Activated CD4-positive, alpha-beta T cell treated with anti-CD3 and anti-CD28 coated beads for 4 hours (primary cell): ENCODE measurements around the gene SV2B.
"Not testable (repeated sequence)": the region's sequence is repeated elsewhere in the genome, so short reads cannot be mapped to it uniquely, and the experiment has no call there.

ENCODE experiments used
- DNase-seq, 2 donors: peaks; one replicate each; pipeline ENCODE4 v3.0.0-alpha.2; 2020

SV2B gene

GRCh38 chr15:91099995-91100813 is at the start of gene SV2B:
TSS of gene SV2B (plus strand) at chr15:91100257. CDS start at chr15:91226264, 126,007 bp downstream.
- peak; percentile 46 to 65 for DNase-seq

GRCh38 chr15:91051248-91051647 is 48.8 kb upstream of the SV2B start:
- DNase-seq = no peak

GRCh38 chr15:91054816-91055215 is 45.2 kb upstream of the SV2B start:
- DNase-seq = no peak

- peak; percentile 23 to 30 for DNase-seq
Measured at GRCh38 chr15:91055548-91056331, 44.3 kb upstream of the SV2B start.

GRCh38 chr15:91061230-91061629 is 38.8 kb upstream of the SV2B start:
- DNase-seq = no peak

GRCh38 chr15:91061997-91062396 is 38.1 kb upstream of the SV2B start:
- no peak for DNase-seq

- DNase-seq = no peak
Measured at GRCh38 chr15:91065505-91065904, 34.6 kb upstream of the SV2B start.

GRCh38 chr15:91067036-91067435 is 33.0 kb upstream of the SV2B start:
- no peak for DNase-seq

- no peak for DNase-seq
Measured at GRCh38 chr15:91068436-91068835, 31.6 kb upstream of the SV2B start.

- DNase-seq = no peak
Measured at GRCh38 chr15:91068966-91069365, 31.1 kb upstream of the SV2B start.

GRCh38 chr15:91070872-91071271 is 29.2 kb upstream of the SV2B start:
- no peak for DNase-seq

GRCh38 chr15:91072161-91072560 is 27.9 kb upstream of the SV2B start:
- no peak for DNase-seq

- DNase-seq = no peak
Measured at GRCh38 chr15:91073077-91073476, 27.0 kb upstream of the SV2B start.

- DNase-seq = no peak
Measured at GRCh38 chr15:91073768-91074167, 26.3 kb upstream of the SV2B start.

- DNase-seq = no peak
Measured at GRCh38 chr15:91075739-91076138, 24.3 kb upstream of the SV2B start.

GRCh38 chr15:91077029-91077428 is 23.0 kb upstream of the SV2B start:
- no peak for DNase-seq

GRCh38 chr15:91093866-91094265 is 6.2 kb upstream of the SV2B start:
- DNase-seq = not testable (repeated sequence)

- no peak for DNase-seq
Measured at GRCh38 chr15:91098451-91098850, 1.6 kb upstream of the SV2B start.

- DNase-seq = peak; percentile 57 to 62
Measured at GRCh38 chr15:91099616-91099994, 452 bp upstream of the SV2B start.

- no peak for DNase-seq
Measured at GRCh38 chr15:91100814-91101607, 954 bp downstream of the SV2B start.

- no peak for DNase-seq
Measured at GRCh38 chr15:91101608-91101920, 1.5 kb downstream of the SV2B start.

GRCh38 chr15:91102546-91103330 is 2.7 kb downstream of the SV2B start:
- no peak for DNase-seq

GRCh38 chr15:91104111-91104510 is 4.1 kb downstream of the SV2B start:
- DNase-seq = no peak
